Activated CD8-positive, alpha-beta memory T cell treated with anti-CD3 and anti-CD28 coated beads, Interleukin-2, amount 50 U/mL, for 1 hour (primary cell): Measurements from ENCODE around the gene LMNTD2.

Experiments
- DNase-seq: peaks from one replicate; pipeline ENCODE4 v3.0.0-alpha.2; 2020; ENCODE audit errors: extremely low read depth

Gene LMNTD2

DNA sequence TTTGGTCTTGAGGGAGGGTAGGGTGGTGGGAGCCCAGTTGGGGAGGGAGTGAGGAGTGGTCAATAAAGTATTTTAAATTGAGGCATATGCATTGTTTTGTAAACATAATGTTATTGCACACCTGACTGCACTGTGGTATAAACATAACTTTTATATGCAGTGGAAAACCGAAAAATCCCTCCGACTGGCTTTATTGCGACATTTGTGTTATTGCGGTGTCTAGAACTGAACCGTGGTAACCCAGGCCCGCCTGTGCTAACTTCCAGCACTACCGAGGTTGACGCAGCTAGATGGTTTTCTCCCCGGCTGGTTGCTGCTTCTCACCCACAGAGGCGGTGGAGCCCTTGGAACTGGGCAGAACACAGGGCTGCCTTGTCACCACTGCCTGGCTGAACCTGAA lies 45.9 kb downstream of the LMNTD2 start:
- no peak for DNase-seq

DNA sequence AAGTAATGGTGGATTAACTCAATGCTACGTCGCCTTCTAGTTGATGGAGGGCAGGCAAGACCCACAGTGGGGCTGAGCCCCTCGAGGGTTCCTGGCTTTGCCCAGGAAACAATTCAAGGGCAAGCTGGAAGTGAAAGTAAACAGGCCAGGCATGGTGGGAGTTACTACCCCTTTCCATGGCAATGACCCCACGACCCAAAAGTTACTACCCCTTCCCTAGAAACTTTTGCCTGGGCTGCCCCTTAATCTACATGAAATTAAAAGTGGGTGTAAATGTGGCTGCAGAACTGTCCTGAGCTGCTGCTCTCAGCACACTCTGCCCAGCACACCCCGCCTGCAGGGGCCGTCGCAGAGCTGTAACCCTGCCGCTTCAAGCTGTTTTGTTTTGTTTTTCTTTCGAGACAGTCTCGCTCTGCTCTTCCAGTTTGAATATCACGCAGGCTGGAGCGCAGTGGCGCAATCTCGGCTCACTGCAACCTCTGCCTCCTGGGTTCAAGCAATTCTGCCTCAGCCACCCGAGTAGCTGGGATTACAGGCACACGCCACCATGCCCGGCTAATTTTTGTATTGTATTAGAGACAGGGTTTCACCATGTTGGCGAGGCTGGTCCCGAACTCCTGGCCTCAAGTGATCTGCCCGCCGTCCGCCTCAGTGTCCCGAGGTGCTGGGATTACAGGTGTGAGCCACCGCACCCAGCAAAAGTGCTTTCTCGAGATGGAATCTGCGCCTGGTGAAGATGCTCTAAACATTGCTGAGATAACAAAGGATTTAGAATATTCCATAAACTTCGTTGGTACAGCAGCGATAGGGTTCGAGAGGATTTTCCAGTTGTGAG lies 47.6 kb downstream of the LMNTD2 start:
- DNase-seq = no peak

DNA sequence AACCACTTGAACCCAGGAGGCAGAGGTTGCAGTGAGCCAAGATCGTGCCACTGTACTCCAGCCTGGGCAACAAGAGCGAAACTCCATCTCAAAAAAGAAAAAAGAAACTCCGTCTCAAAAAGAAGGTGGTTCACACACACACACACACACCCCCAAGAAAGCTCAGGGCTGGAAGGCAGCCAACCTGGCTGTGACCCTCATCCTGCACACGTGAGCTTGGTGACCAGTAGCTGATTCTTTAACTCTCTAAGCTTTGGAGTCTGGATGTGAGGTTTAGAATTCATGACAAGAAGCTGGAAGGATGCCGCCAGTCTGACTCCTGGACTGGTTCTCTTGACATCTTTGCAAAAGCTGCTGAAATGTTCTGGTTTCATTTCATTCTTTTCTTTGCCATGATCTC lies 51.6 kb downstream of the LMNTD2 start:
- no peak for DNase-seq

DNA sequence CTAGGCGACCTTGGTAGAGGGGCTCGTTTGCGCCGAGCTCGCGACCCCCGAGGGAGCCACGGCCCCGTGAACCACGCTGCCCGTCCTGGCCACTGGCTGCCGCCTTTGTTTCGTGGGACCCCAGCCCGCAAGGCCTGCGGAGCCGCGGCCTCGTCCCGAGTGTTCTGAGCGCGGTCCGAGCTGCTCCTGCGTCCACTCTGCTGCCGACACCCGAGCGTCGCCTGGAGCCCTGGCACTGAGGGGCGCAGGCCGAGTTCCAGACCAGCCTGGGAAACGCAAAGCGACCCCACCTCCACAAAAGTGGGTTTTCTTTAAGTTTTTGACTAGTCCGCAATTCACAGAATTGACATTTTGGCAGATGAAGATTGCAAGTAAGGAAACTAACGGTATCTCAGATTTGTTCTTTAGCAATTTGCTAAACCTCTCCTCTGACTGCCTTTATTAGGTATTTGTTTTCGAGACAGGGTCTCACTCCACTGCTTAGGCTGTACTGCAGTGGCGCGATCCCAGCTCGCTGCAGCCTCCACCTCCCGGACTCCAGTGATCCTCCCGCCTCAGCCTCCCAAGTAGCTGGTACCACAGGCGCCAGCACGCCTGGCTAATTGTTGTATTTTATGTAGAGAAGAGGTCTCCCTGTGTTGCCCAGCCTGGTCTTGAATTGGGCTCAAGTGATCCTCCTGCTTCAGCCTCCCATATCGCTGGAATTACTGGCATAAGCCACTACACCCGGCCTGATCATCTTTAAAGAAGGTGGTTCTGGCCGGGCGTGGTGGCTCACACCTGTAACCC lies 52.6 kb downstream of the LMNTD2 start:
- DNase-seq = no peak

DNA sequence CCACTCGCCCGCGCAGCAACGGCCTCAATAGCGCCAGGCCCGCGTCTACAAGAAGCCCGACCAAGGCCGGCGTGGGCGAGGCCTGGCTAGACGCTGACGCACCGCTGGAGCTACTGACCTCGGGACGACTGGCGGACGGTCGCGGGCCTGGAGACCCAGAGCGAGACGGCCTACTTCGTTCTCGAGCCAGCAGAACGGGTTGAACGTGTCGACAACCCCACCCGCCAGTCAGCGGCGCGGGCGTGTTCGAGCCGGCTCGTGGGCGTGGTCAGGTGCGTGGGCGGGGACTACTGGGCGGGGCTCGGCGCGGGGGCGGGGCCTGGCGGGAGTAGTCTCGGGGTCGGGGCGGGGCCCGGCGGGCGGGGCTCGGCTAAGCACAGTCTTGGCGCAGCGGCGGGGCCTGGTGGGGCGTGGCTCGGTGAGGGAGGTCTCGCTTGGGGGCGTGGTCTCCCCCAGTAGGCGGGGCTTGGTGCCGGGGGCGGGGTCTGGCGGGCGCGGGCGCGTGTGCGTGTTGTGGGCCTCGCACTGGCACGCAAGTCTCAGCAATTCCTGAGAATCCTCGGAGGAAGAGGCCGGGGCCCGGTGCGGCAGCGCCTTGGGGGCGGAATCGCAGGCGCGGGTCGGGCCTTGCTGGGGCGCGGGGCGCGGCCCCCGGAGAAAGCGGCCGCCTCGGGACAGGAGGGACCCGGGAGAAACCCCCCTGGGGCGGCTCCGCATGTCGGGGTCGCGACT lies 53.4 kb downstream of the LMNTD2 start, which contains the start of gene RNH1:
Gene RNH1 (minus strand): TSS at position 248 of the 732 bp plus-strand sequence. CDS start 5,080 bp downstream, outside the sequence.
- peak; percentile 98 for DNase-seq

DNA sequence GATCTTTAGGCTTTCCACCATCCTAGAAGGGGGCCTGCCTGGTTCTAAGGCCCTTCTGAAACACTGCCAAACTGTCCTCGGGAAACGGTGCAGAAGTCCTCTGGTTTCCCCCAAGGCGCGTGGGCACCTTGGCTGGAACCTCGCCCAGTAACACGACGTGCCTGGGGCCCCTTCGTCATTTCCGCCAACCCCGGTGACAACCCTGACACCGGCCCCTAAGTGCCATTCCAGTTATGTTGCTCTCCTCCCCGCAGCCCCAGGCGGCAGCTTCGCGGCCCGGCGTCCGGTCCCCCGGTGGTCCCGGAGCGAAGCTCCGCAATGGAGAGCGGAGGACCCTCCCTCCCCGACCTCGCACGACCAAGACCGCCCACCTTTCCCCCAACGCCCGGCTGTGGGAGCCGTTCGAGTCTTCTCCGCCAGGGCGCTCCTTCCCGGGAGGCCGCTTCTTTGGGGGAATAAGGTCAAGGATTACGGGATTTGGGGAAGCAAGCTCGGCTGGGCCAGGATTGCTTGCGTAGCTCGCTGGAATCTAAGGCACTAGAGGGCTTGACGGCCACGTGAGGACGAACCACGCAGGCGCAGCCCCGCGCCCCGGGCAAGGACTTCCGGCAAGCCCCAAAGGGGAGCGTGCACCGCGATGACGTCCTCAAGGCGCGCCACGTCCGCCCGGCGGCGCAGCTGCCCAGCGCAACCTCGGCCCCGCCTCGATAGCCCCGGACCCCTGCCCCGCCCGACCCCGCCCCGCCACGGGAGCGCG lies 54.1 kb downstream of the LMNTD2 start:
- peak; percentile 87 for DNase-seq

DNA sequence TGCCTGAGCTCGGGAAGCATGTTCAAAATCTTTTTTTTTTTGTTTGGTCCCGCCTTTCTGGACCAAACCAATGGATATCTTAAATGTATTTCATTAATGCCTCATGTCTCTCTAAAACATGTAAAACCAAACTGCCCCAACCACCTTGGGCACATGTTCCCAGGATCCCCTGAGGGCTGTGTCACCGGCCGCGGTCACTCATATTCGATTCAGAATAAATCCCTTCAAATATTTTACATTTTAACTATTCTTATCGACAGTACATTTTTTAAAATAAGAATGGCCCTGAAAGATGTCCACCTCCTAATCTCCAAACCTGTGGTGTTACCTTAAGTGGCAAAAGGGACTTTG lies 55.6 kb downstream of the LMNTD2 start:
- no peak for DNase-seq
